Measurements from ENCODE around the gene OMG. TPM values are rescaled to one million over a fixed set of nuclear protein-coding genes. Genes with fewer than 3 reads are reported as not detected.

OMG gene
- total and polyA plus RNA-seq, 2 donors (not counting 3 experiments of a cell fraction or from before 2014, with no cell fraction given): 0.86 TPM; not detected in 1

GRCh38 chr17:31321966-31322365 is 24.9 kb upstream of the OMG start:
- Histone ChIP-seq H3K4me2 (ENCODE audit: insufficient read depth, low read length) (no peak overlapping the region), H3K36me3 (ENCODE audit: control insufficient read depth in 2 of 2, extremely low read depth in 1 of 2, insufficient read depth in 2 of 2, low read length in 2 of 2) (peaks cover 0 to 2% of the 10 kb centered on the region in 2 experiments), H3K79me2 (ENCODE audit: control insufficient read depth, insufficient read depth, low read length) (no peaks in the 10 kb centered on the region), H3K9ac (replicated peaks; ENCODE audit: extremely low read depth, insufficient read depth, low read length) (no peak overlapping the region), H3K27ac (ENCODE audit: insufficient read depth, low read depth, low read length) (no peak overlapping the region), H2AFZ (ENCODE audit: low read depth, low read length) (no peak overlapping the region), H4K20me1 (replicated peaks; ENCODE audit: control insufficient read depth, extremely low read depth, insufficient read depth, low read length) (no peaks in the 10 kb centered on the region), H3K4me1 (ENCODE audit: control insufficient read depth, extremely low read depth, insufficient read depth, low read length) (peaks cover 11% of the 10 kb centered on the region), H3K9me3 (replicated peaks; ENCODE audit: control insufficient read depth, insufficient read depth, low read length) (no peaks in the 10 kb centered on the region), H3K27me3 (ENCODE audit: control insufficient read depth in 2 of 2, insufficient read depth in 2 of 2, low read length in 2 of 2) (no peaks in the 10 kb centered on the region), H3K4me3 (replicated peaks in 1 of 3; ENCODE audit: insufficient read depth in 1 of 3, low read depth in 1 of 3, low read length in 3 of 3) (no peak overlapping the region), H3K9me1 (replicated peaks; ENCODE audit: control insufficient read depth, extremely low read depth, insufficient read depth, low read length) (no peaks in the 10 kb centered on the region)
- CTCF ChIA-PET: interaction anchor here (0.6 to 1.4 kb wide), 2 partner anchors 16 to 94 kb away, joined by 3 to 5 read pairs; no protein-coding TSS in a partner anchor
- dilution Hi-C loops (cut with MboI; ENCODE audit: extremely low pct_ligation_motif_present, low sequenced_read_pairs): no loop called here
- TF ChIP-seq POLR2A (IDR thresholded peaks at IDR 0.05; ENCODE audit: low read depth, low read length): no peak
- TF ChIP-seq POLR2AphosphoS5 (IDR thresholded peaks at IDR 0.05; ENCODE audit: insufficient read depth, low read depth, low read length): no peak
- TF ChIP-seq EZH2 (IDR thresholded peaks at IDR 0.05; ENCODE audit: borderline replicate concordance, low read depth, low read length, severe bottlenecking): no peak
- TF ChIP-seq JUN (IDR thresholded peaks at IDR 0.05; ENCODE audit: borderline replicate concordance, insufficient read depth, insufficient read length, low read depth): no peak
- no peak for TF ChIP-seq FOS (IDR thresholded peaks at IDR 0.05; ENCODE audit: borderline replicate concordance, insufficient read depth, low read length)
- no peak for TF ChIP-seq MAX (IDR thresholded peaks at IDR 0.05; ENCODE audit: insufficient read depth, insufficient read length)
- no peak for TF ChIP-seq GATA2 (IDR thresholded peaks at IDR 0.05; ENCODE audit: insufficient read depth, insufficient read length, low read depth, low read length)
- no peak for TF ChIP-seq MYC (IDR thresholded peaks at IDR 0.05; ENCODE audit: low read depth, low read length)
- TF ChIP-seq CTCF (IDR thresholded peaks at IDR 0.05; ENCODE audit: extremely low read depth in 1 of 2, insufficient read depth in 1 of 2, low read depth in 1 of 2, low read length in 2 of 2): no peak
- no TSS peak for BruUV-seq (replicated peaks)
- POLR2A ChIA-PET: interaction anchor here (0.5 kb wide), 1 partner anchor 79 kb away, joined by 3 read pairs; no protein-coding TSS in a partner anchor
- no peak for FAIRE-seq
- intact Hi-C loops (cut with micrococcal nuclease): no loop called here
- no peak for DNase-seq (ENCODE audit: low read depth, low spot score)
